Measurements from ENCODE around the gene PPP1R10.
A peak's percentile ranks its signal among the peaks of the same experiment; 100 is the strongest.

GRCh38 chr6:30600451-30600961 lies 16.5 kb downstream of the PPP1R10 start:
- TF ChIP-seq POLR2AphosphoS5 (IDR thresholded peaks at IDR 0.05) (peak in 1 of 3 donors; percentile 4), POLR2A (IDR thresholded peaks at IDR 0.05) (no peak)
- TF ChIP-seq, protein P1, sequence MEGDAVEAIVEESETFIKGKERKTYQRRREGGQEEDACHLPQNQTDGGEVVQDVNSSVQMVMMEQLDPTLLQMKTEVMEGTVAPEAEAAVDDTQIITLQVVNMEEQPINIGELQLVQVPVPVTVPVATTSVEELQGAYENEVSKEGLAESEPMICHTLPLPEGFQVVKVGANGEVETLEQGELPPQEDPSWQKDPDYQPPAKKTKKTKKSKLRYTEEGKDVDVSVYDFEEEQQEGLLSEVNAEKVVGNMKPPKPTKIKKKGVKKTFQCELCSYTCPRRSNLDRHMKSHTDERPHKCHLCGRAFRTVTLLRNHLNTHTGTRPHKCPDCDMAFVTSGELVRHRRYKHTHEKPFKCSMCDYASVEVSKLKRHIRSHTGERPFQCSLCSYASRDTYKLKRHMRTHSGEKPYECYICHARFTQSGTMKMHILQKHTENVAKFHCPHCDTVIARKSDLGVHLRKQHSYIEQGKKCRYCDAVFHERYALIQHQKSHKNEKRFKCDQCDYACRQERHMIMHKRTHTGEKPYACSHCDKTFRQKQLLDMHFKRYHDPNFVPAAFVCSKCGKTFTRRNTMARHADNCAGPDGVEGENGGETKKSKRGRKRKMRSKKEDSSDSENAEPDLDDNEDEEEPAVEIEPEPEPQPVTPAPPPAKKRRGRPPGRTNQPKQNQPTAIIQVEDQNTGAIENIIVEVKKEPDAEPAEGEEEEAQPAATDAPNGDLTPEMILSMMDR (IDR thresholded peaks at IDR 0.05): no peak

Measured in breast epithelium (tissue), 3 donors.